HG03439 (cell line): Measurements from ENCODE around the gene SLC35F3.

Experiments used
- ATAC-seq: cut with Tn5 transposase; IDR thresholded peaks from one replicate; pipeline ENCODE4 v1.9.1; 2021; ENCODE audit warnings: mild to moderate bottlenecking, moderate library complexity; ENCODE audit not compliant: unreplicated experiment

Gene SLC35F3

GRCh38 chr1:233909195-233909594 lies 4.7 kb downstream of the SLC35F3 start:
- no peak for ATAC-seq

- ATAC-seq, result no peak
Observed at GRCh38 chr1:233912447-233912846, 8.0 kb downstream of the SLC35F3 start.

DNA sequence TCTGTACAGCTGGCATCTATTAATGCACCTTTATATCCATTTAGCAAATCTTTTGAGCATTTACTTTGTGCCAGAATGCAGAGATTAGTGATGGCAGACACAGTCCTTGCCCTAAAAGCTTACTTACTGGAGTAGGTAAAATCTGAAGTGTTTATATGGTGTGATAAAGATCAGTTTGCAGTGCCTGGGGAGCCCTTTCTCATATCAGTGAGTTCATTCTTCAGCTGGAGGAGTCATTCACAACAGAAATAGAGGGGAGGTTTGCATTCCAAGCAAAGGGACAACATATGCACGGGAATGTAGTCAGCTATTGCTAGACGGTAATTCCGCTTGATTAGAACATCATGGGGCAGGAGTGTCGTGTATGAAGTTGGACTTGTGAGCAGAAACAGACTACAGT lies 8.4 kb downstream of the SLC35F3 start:
- no peak for ATAC-seq

DNA sequence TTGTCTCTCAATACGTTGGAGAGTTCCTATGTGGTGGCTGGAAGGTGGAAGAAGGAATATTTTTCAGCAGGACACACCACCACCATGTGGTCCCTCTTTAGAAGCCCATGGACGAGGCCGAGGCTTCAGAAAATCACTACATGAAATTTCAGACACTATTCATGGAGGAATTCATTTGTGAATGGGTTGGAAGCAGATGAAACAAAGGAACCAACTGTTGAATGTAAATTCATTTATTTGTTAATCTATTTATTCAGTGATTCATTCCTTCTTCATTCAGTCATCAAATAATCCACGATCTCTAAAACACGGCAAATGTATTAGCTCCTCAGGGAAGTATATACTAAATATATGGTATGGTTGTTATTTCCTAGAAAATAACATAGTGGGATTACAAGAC lies 12.2 kb downstream of the SLC35F3 start:
- no peak for ATAC-seq

DNA sequence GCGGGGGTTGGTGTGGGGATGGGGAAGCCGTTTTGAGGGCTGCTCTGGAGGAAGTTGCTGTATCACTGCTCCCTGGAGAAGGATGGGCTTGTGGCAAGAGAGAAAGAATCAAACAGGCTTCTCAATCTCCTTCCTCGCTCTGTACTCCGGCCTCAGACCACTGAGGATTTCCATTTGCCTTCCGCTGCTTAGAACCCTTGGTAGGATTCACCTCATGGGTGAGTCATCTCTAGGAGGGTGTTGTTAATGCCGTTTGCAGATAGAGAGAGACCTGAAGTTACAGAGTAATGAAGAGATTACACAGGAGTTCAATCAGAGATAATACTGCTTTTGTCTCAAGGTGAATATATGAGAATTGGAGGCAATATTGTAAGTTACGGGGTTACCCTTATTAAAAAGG lies 15.3 kb downstream of the SLC35F3 start:
- ATAC-seq, result no peak

DNA sequence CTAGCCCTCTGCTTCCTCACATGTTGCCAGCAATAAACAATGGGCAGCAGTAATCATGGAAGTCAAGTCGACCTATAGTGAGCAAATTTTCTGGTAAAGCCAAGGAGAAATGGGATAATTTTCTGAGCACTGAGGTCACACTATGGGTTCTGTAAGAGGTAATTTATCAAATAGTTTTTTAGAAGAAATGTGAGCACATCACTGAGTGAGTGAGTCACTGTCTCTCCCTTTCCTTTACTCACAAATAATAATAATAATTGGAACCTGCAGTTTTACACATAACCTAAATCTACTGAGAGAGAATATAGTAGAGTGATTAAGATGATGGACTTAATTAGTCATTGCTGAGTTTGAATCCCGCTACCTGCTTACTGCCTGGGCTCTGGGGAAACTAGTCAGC lies 23.6 kb downstream of the SLC35F3 start:
- no peak for ATAC-seq

DNA sequence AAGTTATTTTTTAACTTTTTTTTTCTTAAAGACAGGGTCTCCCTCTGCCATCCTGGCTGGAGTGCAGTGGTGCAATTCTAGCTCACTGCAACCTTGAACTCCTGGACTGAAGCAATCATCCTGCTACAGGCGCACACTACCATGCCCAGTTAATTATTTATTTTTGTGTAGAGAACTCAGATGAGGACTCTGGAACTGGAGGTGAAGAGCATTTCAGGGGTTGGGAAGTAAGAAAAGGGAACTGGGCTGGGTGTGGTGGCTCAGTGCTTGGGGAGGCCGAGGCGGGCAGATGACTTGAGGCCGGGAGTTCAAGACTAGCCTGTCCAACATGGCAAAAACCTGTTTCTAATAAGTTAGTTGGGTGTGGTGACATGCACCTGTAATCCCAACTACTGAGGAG lies 28.9 kb downstream of the SLC35F3 start:
- no peak for ATAC-seq

DNA sequence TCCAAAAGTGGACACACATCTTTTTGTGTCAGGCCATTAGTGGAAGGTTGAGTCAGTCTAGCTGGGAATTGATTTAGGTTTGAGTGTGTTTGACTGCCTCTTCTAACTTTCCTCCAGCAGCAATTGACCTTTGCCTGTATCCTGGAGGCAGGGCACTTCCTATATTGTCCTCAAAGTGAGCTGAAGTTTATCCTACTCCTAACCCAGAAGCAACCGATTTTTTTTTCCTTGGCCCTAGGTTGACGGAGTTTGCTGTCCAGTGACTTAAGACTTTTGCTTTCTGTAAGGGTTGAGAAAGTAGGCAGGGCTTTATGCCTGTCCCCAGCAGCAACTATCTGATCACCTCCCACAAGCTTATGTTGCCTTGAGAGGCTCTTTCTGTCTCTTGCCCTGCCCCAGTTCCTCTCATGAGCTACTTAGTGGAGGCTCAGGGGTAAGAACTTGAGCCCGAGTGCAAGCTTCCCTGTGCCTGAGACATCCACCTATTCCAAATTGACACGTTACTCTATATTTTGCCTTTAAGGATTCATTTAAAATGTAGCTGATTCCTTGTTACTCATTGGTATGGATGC lies 30.9 kb downstream of the SLC35F3 start:
- ATAC-seq, result no peak

DNA sequence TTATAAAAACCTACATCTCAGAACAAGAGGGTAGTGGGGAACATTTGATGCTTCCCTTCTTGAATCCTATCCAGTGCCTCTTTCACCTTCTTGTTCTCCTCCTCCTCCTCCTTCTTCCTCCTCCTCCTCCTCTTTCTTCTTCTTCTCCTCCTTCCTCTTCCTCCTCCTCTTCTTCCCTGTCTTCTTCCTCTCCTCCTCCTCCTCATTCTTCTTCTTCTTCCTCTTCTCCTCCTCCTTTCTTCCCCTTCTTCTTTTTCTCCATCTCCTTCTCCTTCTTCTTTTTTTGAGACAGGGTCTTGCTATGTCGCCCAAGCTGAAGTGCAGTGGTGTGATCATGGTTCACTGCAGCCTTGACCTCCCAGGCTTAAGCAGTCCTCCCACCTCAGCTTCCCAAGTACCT lies 31.9 kb downstream of the SLC35F3 start:
- ATAC-seq, result no peak

DNA sequence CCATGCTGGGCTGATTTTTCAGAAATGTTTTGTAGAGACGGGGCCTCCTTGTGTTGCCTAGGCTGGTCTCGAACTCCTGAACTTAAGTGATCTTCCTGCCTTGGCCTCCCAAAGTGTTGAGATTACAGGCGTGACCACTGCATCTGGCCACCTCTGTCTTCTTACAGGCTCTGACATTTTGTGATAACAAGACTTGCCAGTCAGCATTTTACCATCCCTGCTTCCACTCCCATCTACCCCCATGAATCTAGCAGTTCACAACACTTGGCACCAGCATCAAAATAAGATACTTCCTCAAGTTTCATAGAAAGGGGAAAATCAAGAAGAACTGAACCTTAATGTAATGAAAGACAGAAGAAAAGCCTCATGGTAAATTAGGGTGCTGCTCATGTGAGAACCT lies 32.4 kb downstream of the SLC35F3 start:
- no peak for ATAC-seq

DNA sequence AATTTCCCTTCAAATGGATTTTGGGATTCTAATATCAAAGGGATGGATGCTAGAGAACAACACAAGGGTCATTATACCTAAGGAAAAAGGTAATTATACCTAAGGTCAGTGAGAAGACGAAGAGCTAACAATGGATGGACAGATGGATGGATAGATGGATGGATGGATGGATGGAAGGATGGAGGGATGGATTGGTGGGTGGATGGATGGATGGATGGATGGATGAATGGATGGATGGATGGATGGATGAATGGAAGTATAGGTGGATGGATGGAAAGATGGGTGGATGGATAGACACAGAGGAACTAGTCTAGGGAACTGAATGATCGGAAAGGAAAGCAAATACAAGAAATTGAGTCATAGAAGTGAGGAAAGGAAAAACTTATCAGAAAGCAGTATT lies 34.0 kb downstream of the SLC35F3 start:
- no peak for ATAC-seq

DNA sequence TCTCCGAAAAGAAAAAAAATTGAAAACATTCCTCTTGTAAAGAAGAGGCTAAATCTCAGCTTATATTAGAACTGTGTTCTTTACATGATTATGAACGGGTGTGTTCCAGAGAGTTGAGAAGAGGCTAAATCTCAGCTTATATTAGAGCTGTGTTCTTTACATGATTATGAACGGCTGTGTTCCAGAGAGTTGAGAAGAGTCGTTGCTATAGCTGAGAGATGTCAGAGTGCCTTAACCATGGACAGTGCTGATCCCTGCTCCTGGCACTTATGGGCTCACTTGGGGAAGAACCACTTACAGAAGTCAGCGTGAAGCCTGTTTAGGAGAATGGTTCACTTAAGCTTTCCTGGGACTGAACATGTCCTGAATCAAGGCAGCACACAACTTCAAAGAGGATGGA lies 35.0 kb downstream of the SLC35F3 start:
- no peak for ATAC-seq

- ATAC-seq, result no peak
Observed at GRCh38 chr1:233940908-233941307, 36.4 kb downstream of the SLC35F3 start.

GRCh38 chr1:233944601-233945000 lies 40.1 kb downstream of the SLC35F3 start:
- ATAC-seq, result no peak

- no peak for ATAC-seq
Observed at GRCh38 chr1:233945573-233945972, 41.1 kb downstream of the SLC35F3 start.

DNA sequence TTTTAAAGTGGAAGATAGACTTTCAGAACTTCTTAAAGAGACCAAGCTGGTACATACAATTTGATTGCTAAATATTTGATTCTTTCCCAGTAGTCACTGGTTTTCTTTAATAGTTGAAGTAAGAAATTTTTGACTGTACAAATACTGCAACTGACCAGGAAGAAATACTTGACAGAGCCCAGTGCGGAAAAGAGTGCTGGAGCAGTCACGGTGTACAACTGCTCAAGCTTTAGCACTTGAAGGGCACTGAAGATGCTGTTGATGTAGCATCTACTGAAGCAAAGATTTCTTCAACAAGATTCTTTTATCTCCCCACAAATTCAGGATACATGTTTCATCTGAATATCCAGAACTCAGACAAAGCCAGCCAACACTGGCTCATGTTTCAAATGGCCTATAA lies 41.5 kb downstream of the SLC35F3 start:
- no peak for ATAC-seq

GRCh38 chr1:233946724-233947123 lies 42.2 kb downstream of the SLC35F3 start:
- no peak for ATAC-seq

DNA sequence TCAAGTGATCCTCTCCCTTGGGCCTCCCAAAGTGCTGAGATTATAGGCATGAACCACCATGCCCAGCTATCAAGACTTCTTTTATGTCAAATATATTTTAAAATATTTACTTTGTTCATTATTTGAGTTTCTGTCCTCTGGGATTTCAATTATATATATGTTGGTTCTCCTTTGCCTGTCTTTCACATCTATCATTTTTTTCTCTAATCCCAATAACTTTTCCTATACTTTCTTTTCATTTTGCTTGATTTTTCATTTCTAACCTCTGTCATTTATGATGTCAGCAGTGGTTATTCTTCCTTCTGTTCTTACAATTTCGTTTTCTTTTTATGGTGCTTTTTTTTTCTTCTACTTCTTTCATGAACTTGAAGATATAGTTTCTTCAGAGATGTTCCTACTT lies 47.3 kb downstream of the SLC35F3 start:
- no peak for ATAC-seq

- no peak for ATAC-seq
Observed at GRCh38 chr1:233957691-233958090, 53.2 kb downstream of the SLC35F3 start.

- no peak for ATAC-seq
Observed at GRCh38 chr1:233959102-233959501, 54.6 kb downstream of the SLC35F3 start.

DNA sequence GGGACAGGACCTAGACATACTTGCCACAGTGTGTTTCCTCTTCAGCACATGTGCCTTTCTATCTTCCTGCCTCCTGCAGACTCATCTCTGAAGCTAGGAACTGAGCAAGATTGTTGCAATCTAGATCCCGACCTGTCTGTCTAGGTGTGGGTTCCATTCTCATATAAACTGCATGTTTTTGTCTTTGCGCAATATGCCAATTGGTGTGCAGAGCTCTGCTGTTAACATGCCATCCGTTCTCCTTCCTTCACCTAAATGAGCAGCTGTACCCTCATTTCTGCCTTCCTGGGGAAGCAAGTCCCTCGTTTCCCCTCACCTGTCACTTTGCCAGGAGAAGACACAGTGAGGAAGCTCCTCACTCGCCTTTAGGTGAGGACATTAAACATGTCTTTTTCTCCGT lies 55.5 kb downstream of the SLC35F3 start:
- no peak for ATAC-seq

- no peak for ATAC-seq
Observed at GRCh38 chr1:233960386-233960785, 55.9 kb downstream of the SLC35F3 start.

GRCh38 chr1:233962878-233963277 lies 58.4 kb downstream of the SLC35F3 start:
- ATAC-seq, result no peak

- no peak for ATAC-seq
Observed at GRCh38 chr1:233965856-233966255, 61.4 kb downstream of the SLC35F3 start.
